VCaP (cell line): ENCODE data around the gene MYO5C.
A peak's percentile ranks its signal among the peaks of the same experiment; 100 is the strongest.

ENCODE experiments used
- H3K27ac ChIP-seq: fragments of 450-650 bp; 2 replicates; pipeline ENCODE4 v1.5.1; 2017
- CTCF ChIP-seq: fragments of 450-650 bp; conservative IDR thresholded peaks from 2 replicates; pipeline ENCODE4 v1.5.1; 2017; ENCODE audit warnings: mild to moderate bottlenecking, moderate library complexity

Gene MYO5C

GRCh38 chr15:52238149-52238548, 57.5 kb downstream of the MYO5C start:
- no peak for TF ChIP-seq CTCF

GRCh38 chr15:52236013-52236412, 59.6 kb downstream of the MYO5C start:
- H3K27ac ChIP-seq, result no peak overlapping the region
- TF ChIP-seq CTCF, result no peak

More at GRCh38 chr15:52238149-52238548, 57.5 kb downstream of the MYO5C start:
- no peak overlapping the region for H3K27ac ChIP-seq

- no peak overlapping the region for H3K27ac ChIP-seq
- TF ChIP-seq CTCF, result no peak
Observed at GRCh38 chr15:52234596-52235541, 60.7 kb downstream of the MYO5C start.

- H3K27ac ChIP-seq, result no peak overlapping the region
- no peak for TF ChIP-seq CTCF
Observed at GRCh38 chr15:52233405-52233804, 62.2 kb downstream of the MYO5C start.

- no peak for TF ChIP-seq CTCF
- no peak overlapping the region for H3K27ac ChIP-seq
Observed at GRCh38 chr15:52232327-52232726, 63.3 kb downstream of the MYO5C start.

GRCh38 chr15:52230073-52230472, 65.5 kb downstream of the MYO5C start:
- H3K27ac ChIP-seq, result peak overlapping the region; percentile 13; the same call in 1 of the 2 replicates

More at GRCh38 chr15:52230073-52230472, 65.5 kb downstream of the MYO5C start:
- no peak for TF ChIP-seq CTCF
